ENCODE measurements around the gene PAXX.

Gene PAXX

DNA sequence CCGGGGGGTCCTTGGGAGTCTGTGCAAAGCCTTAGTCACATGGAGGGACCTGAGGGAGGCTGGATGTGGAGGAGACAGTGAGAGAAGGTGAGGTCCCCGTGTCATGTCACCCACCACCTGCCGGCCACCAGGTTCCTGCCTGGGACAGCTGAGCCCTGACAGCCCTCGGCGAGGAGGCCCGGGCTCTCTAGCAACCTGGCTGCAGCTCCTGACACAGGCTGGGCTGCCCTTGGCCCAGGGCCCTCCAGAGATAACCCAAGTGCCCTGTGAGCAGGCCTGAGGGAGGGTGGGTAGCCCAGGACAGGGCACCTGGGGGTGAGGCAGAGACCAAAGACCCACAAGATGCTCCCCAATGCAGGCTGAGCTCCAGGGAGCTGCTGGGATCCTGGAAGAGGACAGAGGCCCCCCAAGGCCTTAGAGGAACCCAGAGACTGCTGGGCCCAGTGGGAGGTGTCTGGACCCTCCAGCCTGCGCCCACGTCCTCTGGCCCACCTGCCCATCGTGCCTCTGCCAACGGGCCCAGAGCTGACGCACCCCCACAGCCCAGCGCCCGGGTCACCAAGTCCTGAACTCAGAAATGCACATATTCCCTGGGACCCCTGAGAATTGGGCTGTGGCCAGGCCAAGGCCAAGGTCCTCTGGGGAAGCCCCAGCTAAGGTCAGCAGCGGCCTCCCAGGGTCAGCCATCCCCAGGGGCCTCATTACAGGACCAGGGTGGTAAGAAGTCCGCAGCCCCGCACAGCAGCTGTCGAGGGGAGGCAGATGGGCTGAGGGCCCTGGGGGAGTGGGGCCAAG is 23.7 kb upstream of the PAXX start:
- H3K27me3 ChIP-seq (ENCODE audit: control insufficient read depth, insufficient read depth, low read length): no peaks in the 10 kb centered on the region
- H3K4me1 ChIP-seq (ENCODE audit: control insufficient read depth, insufficient read depth, low read length): peaks cover 5% of the 10 kb centered on the region; the same call in 1 of the 2 replicates
- no peak for DNase-seq (ENCODE audit: low read depth, low spot score)
- H3K36me3 ChIP-seq (ENCODE audit: control insufficient read depth, insufficient read depth, low read length): no peaks in the 10 kb centered on the region
- no peaks in the 10 kb centered on the region for H3K9me3 ChIP-seq (ENCODE audit: control insufficient read depth, insufficient read depth, low read length)
- H3K27ac ChIP-seq (ENCODE audit: low read length): no peak overlapping the region
- no peak overlapping the region for H3K4me3 ChIP-seq (ENCODE audit: low read length)
- WGBS (ENCODE audit: insufficient coverage, insufficient read length): no CpG with 5 or more reads among the region's 17 CpGs

DNA sequence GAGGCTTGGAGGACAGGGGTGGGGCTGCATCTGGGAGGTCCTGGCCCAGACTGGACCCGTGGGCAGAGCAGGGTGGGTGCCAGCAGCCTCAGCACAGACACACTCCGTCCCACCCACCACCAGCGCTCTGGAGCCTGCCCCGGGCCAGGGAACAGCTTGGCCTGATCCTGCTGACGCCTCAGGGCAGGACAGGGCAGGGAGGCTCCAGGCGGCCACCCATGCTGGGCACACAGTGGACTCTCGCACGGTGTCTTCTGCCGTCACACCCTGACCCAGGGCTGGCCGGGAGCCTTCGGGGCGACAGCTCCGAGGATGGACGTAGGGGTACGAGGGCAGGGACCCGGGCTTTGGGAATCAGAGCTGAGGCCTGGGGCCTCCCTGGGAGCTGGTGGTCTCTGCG is 23.1 kb upstream of the PAXX start:
- no peak overlapping the region for H3K27ac ChIP-seq (ENCODE audit: low read length)
- no peaks in the 10 kb centered on the region for H3K9me3 ChIP-seq (ENCODE audit: control insufficient read depth, insufficient read depth, low read length)
- no peaks in the 10 kb centered on the region for H3K36me3 ChIP-seq (ENCODE audit: control insufficient read depth, insufficient read depth, low read length)
- no peak for DNase-seq (ENCODE audit: low read depth, low spot score)
- H3K4me1 ChIP-seq (ENCODE audit: control insufficient read depth, insufficient read depth, low read length): peaks cover 5% of the 10 kb centered on the region; the same call in 1 of the 2 replicates
- H3K27me3 ChIP-seq (ENCODE audit: control insufficient read depth, insufficient read depth, low read length): no peaks in the 10 kb centered on the region
- H3K4me3 ChIP-seq (ENCODE audit: low read length): no peak overlapping the region
- no CpG with 5 or more reads among the region's 17 CpGs for WGBS (ENCODE audit: insufficient coverage, insufficient read length)

DNA sequence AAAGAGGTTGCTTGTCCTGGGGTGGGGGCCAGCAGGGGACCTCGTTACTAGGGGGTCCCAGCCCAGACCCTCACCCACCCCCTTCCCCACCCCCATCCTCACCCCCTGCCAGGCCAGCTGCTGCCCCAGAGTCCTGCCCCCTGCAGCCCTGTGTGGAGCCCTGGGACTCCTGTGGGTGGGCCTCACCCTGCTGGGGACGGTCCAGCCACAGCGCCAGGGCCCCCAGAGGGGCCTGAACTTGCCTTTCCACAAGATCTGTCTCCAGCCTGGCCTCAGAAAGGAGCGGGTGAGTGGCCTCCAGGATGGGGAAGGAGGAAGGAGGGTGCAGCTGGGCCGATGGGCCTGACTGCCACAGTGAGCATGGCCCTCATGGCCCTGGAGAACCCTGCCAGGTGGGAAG is 22.4 kb upstream of the PAXX start:
- H3K9me3 ChIP-seq (ENCODE audit: control insufficient read depth, insufficient read depth, low read length): no peaks in the 10 kb centered on the region
- no peak overlapping the region for H3K27ac ChIP-seq (ENCODE audit: low read length)
- WGBS (ENCODE audit: insufficient coverage, insufficient read length): no CpG with 5 or more reads among the region's 5 CpGs
- H3K4me1 ChIP-seq (ENCODE audit: control insufficient read depth, insufficient read depth, low read length): peaks cover 5% of the 10 kb centered on the region; the same call in 1 of the 2 replicates
- no peaks in the 10 kb centered on the region for H3K27me3 ChIP-seq (ENCODE audit: control insufficient read depth, insufficient read depth, low read length)
- H3K4me3 ChIP-seq (ENCODE audit: low read length): no peak overlapping the region
- no peaks in the 10 kb centered on the region for H3K36me3 ChIP-seq (ENCODE audit: control insufficient read depth, insufficient read depth, low read length)
- no peak for DNase-seq (ENCODE audit: low read depth, low spot score)

DNA sequence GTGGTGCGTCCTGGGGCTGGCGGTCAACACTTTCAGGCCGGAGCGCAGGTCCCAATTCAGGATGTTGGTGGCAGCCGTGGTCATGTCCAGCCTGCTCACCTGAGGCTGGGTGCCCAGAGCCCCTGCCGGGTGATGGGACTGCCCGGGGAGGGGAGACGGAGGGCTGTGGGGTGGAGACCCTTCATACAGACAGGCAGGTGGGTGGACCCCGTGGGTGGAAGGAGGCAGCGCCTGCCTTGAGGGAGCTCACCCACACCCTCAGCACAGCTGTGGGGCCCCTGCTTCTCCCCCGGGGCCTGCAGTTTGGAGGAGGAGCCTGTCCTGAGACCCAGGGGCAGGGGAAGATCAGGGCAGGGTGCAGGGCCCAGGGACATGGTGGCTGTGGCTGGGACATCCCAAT is 21.9 kb upstream of the PAXX start:
- Histone ChIP-seq H3K9me3 (ENCODE audit: control insufficient read depth, insufficient read depth, low read length) (no peaks in the 10 kb centered on the region), H3K4me3 (ENCODE audit: low read length) (no peak overlapping the region), H3K36me3 (ENCODE audit: control insufficient read depth, insufficient read depth, low read length) (no peaks in the 10 kb centered on the region), H3K4me1 (ENCODE audit: control insufficient read depth, insufficient read depth, low read length) (peaks cover 5% of the 10 kb centered on the region; the same call in 1 of the 2 replicates), H3K27ac (ENCODE audit: low read length) (no peak overlapping the region), H3K27me3 (ENCODE audit: control insufficient read depth, insufficient read depth, low read length) (no peaks in the 10 kb centered on the region)
- no peak for DNase-seq (ENCODE audit: low read depth, low spot score)
- no CpG with 5 or more reads among the region's 11 CpGs for WGBS (ENCODE audit: insufficient coverage, insufficient read length)

DNA sequence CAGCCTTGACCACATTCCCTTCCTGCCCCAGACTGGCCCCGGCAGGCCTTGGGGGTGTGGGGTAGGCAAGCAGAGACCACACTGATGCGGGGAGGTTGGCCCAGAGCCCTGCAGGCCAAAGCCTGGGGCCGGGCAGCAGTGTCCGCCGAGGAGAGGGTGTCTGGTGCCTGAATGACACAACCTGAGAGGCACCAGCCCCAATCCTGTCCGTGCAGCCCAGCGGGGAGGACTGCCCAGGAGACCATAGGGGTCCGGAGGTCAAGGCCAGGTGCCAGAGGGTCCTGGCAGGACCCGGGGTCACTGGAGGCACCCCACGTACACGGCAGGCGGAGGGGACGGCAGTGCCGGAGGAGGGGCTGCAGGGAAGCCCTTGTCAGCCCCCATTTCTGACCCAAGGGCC is 20.5 kb upstream of the PAXX start:
- no peak for DNase-seq (ENCODE audit: low read depth, low spot score)
- no peaks in the 10 kb centered on the region for H3K36me3 ChIP-seq (ENCODE audit: control insufficient read depth, insufficient read depth, low read length)
- WGBS (ENCODE audit: insufficient coverage, insufficient read length): no CpG with 5 or more reads among the region's 14 CpGs
- no peak overlapping the region for H3K4me3 ChIP-seq (ENCODE audit: low read length)
- H3K9me3 ChIP-seq (ENCODE audit: control insufficient read depth, insufficient read depth, low read length): no peaks in the 10 kb centered on the region
- no peak overlapping the region for H3K27ac ChIP-seq (ENCODE audit: low read length)
- H3K27me3 ChIP-seq (ENCODE audit: control insufficient read depth, insufficient read depth, low read length): no peaks in the 10 kb centered on the region
- H3K4me1 ChIP-seq (ENCODE audit: control insufficient read depth, insufficient read depth, low read length): no peaks in the 10 kb centered on the region

DNA sequence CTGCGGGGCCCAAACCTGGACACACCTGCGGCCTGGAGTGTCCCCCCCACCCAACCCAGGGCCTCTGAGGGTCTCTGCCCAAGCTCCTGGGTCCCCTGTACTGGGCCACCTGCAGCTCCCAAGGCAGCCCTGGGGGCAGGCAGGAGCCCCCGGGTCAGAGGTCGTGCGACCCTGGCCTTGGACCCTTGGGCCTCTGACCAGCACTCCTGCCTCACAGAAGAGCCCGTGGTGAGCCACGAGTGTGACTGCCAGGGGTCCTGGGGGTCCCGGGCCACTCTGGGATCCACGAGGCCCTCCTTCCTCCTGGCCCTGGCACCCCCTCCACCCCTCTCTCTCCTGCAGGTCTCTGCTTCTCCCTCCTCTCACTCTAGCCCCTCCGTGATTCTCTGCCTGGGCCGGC is 19.9 kb upstream of the PAXX start:
- Histone ChIP-seq H3K4me1 (ENCODE audit: control insufficient read depth, insufficient read depth, low read length) (no peaks in the 10 kb centered on the region; the same call in 1 of the 2 replicates), H3K27me3 (ENCODE audit: control insufficient read depth, insufficient read depth, low read length) (no peaks in the 10 kb centered on the region), H3K9me3 (ENCODE audit: control insufficient read depth, insufficient read depth, low read length) (no peaks in the 10 kb centered on the region), H3K36me3 (ENCODE audit: control insufficient read depth, insufficient read depth, low read length) (no peaks in the 10 kb centered on the region), H3K27ac (ENCODE audit: low read length) (no peak overlapping the region), H3K4me3 (ENCODE audit: low read length) (no peak overlapping the region)
- WGBS (ENCODE audit: insufficient coverage, insufficient read length): no CpG with 5 or more reads among the region's 11 CpGs
- no peak for DNase-seq (ENCODE audit: low read depth, low spot score)

DNA sequence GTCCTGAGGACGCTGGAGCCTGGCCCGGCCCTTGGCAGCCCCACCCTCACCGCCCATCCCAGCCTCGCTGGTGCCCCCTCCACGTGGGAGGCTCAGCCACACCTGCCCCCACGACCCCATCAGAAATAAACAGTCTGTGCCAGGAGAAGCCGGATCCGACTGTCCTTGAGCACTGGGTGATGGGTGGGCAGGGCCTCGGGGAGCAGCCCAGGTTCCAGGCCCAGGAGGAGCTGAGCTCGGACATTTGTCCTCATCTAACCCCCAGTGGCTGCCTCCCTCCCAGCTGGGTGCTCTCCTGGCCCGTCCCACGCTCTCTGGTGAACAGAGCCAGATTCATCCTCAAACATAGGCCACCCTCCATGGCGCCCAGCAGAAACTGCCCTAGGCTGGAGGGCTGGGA is 19.5 kb upstream of the PAXX start:
- no CpG with 5 or more reads among the region's 13 CpGs for WGBS (ENCODE audit: insufficient coverage, insufficient read length)
- H3K9me3 ChIP-seq (ENCODE audit: control insufficient read depth, insufficient read depth, low read length): no peaks in the 10 kb centered on the region
- H3K4me1 ChIP-seq (ENCODE audit: control insufficient read depth, insufficient read depth, low read length): peaks cover under 1% of the 10 kb centered on the region
- DNase-seq (ENCODE audit: low read depth, low spot score): no peak
- no peak overlapping the region for H3K27ac ChIP-seq (ENCODE audit: low read length)
- no peak overlapping the region for H3K4me3 ChIP-seq (ENCODE audit: low read length)
- no peaks in the 10 kb centered on the region for H3K36me3 ChIP-seq (ENCODE audit: control insufficient read depth, insufficient read depth, low read length)
- H3K27me3 ChIP-seq (ENCODE audit: control insufficient read depth, insufficient read depth, low read length): no peaks in the 10 kb centered on the region

DNA sequence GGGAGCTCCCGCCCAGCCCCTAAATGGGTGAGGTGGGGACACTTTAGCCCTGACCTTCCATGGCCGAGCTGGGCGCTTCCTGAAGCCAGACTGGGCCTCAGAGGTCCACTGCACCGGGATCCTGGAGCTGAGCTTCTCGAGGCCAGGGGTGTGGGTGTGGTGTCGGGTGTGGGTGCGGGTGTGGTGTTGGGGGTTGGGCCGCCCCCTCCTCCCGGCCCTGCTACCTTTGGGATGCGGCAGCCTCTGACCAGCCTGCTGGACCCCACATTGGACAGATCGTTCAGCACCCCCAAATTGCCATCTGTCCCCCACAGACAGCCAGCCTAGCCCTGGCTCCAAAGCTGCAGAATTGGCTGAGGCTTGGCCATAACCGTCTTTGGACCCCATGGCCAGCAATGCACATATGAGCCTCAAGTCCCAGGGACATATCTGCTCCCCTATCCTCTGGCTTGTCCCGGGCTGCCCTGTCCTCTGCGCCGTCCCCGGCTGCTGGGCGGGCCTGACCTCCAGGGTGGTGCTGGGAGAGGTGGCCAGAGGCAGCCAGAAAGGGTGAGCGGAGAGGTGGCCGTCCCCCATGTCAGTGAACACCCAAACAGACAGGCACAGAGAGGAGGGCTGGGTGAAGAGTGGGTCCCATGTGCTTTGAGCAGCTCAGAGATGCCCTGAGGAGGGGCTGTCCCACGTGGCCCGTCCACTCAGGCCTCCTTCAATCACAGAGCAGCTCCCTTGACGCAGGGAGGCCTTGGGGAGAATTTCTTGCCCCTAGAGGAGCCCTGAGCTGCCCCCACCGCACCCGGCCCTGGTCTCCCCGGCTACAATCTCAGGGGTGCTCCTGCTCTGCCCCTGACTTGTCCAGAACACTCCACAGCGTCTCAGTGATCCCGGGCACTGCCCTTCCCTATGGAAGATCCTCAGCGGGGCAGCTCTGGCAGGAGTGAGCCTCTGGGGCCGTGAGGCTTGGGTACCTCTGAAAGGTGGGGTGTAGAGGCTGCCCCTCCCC is 18.3 kb upstream of the PAXX start:
- Histone ChIP-seq H3K36me3 (ENCODE audit: control insufficient read depth, insufficient read depth, low read length) (no peaks in the 10 kb centered on the region), H3K27ac (ENCODE audit: low read length) (no peak overlapping the region), H3K4me3 (ENCODE audit: low read length) (no peak overlapping the region), H3K4me1 (ENCODE audit: control insufficient read depth, insufficient read depth, low read length) (peaks cover 2% of the 10 kb centered on the region), H3K9me3 (ENCODE audit: control insufficient read depth, insufficient read depth, low read length) (no peaks in the 10 kb centered on the region), H3K27me3 (ENCODE audit: control insufficient read depth, insufficient read depth, low read length) (no peaks in the 10 kb centered on the region)
- DNase-seq (ENCODE audit: low read depth, low spot score): no peak
- no CpG with 5 or more reads among the region's 29 CpGs for WGBS (ENCODE audit: insufficient coverage, insufficient read length)

DNA sequence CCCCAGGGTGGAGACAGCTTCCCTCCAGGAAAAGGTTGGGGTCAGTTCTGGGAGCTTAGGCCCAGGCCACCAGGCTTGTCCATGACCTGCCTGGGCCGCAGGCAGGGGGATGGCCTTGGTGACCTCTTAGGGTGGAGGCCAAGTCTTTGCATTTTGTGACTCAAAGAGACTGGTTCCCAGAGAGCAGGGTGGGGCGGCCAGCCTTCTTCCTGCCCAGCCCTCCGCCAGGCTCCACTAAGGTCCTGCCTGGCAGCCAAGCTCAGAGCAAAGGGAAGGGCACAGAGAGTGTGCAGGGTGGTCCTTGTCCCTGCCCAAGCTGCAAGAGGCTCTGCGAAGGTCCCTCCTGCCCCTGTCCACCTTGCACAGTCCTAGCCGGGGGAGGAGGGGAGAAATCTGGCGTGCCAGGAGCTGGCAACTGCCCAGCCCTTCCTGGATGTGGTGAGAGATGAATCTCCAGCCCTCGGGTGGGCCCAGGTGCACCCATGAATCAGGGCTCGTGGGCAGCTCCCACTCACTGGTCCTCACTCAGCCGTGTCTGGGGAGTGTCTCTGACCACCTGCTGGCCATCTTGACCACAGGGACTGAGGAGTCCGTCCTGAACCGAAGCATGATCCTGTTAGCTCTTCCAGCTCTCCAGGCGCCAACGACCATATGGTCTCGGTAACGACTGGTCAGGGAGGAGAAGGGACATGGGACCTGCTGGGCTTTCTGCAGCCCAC is 17.2 kb upstream of the PAXX start:
- no peak for DNase-seq (ENCODE audit: low read depth, low spot score)
- peaks cover 2% of the 10 kb centered on the region for H3K4me1 ChIP-seq (ENCODE audit: control insufficient read depth, insufficient read depth, low read length)
- no peaks in the 10 kb centered on the region for H3K9me3 ChIP-seq (ENCODE audit: control insufficient read depth, insufficient read depth, low read length)
- H3K36me3 ChIP-seq (ENCODE audit: control insufficient read depth, insufficient read depth, low read length): no peaks in the 10 kb centered on the region
- no CpG with 5 or more reads among the region's 15 CpGs for WGBS (ENCODE audit: insufficient coverage, insufficient read length)
- no peaks in the 10 kb centered on the region for H3K27me3 ChIP-seq (ENCODE audit: control insufficient read depth, insufficient read depth, low read length)
- no peak overlapping the region for H3K27ac ChIP-seq (ENCODE audit: low read length)
- H3K4me3 ChIP-seq (ENCODE audit: low read length): no peak overlapping the region

DNA sequence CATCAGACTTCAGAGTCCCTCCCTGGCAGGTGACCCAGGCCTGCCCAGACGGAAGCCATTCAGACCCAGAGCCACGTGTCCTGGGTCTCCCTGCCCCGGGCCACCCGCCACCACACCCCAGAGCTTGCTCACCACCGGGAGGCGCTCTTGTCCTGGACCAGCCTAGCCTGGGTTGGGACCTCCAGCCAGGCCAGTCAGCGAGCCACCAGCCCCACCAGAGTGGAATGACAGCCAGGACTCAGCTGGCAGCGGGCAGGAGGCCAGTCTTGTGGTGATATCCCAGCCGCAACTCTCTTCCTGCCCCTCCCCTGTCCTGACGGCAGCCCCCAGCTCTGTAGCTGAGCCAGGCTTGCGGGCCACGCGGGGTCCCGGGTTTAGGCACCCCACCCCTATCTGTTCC is 16.6 kb upstream of the PAXX start:
- no peak overlapping the region for H3K4me3 ChIP-seq (ENCODE audit: low read length)
- no CpG with 5 or more reads among the region's 14 CpGs for whole genome bisulfite sequencing (ENCODE audit: insufficient coverage, insufficient read length)
- H3K27ac ChIP-seq (ENCODE audit: low read length): no peak overlapping the region
- H3K9me3 ChIP-seq (ENCODE audit: control insufficient read depth, insufficient read depth, low read length): no peaks in the 10 kb centered on the region
- DNase-seq (ENCODE audit: low read depth, low spot score): no peak
- no peaks in the 10 kb centered on the region for H3K27me3 ChIP-seq (ENCODE audit: control insufficient read depth, insufficient read depth, low read length)
- no peaks in the 10 kb centered on the region for H3K36me3 ChIP-seq (ENCODE audit: control insufficient read depth, insufficient read depth, low read length)
- peaks cover 2% of the 10 kb centered on the region for H3K4me1 ChIP-seq (ENCODE audit: control insufficient read depth, insufficient read depth, low read length)
